Left ventricle myocardium inferior (tissue), 1 donor: ENCODE measurements around the gene C16orf87. TPM values are rescaled to one million over a fixed set of nuclear protein-coding genes. Genes with fewer than 3 reads are reported as not detected.
A peak's percentile ranks its signal among the peaks of the same experiment; 100 is the strongest.

Source experiments
- DNase-seq: peaks from one replicate; pipeline ENCODE4 v3.0.0-alpha.2; 2020
- H3K27ac ChIP-seq: fragments of 200-600 bp; replicated peaks from 2 replicates; pipeline ENCODE4 v1.8.0; 2021
- H3K27me3 ChIP-seq: fragments of 200-600 bp; 2 replicates; pipeline ENCODE4 v1.8.0; 2021; ENCODE audit warnings: low read depth
- H3K36me3 ChIP-seq: fragments of 200-600 bp; 2 replicates; pipeline ENCODE4 v1.8.0; 2021
- H3K4me1 ChIP-seq: fragments of 200-600 bp; 2 replicates; pipeline ENCODE4 v1.8.0; 2021
- H3K4me3 ChIP-seq: fragments of 200-600 bp; 2 replicates; pipeline ENCODE4 v1.8.0; 2021; ENCODE audit warnings: mild to moderate bottlenecking, moderate library complexity
- H3K9me3 ChIP-seq: fragments of 200-600 bp; replicated peaks from 2 replicates; pipeline ENCODE4 v1.8.0; 2021
- CTCF ChIP-seq: fragments of 200-600 bp; IDR thresholded peaks from 2 replicates; pipeline ENCODE4 v1.8.0; 2021; ENCODE audit warnings: antibody characterized with exemption, mild to moderate bottlenecking, borderline replicate concordance
- intact Hi-C: fragments of 100-400 bp; cut with micrococcal nuclease; formaldehyde crosslinking; loops from one replicate; pipeline ENCODE4 v1.11.0; 2022
- total RNA-seq: library from RNA; stranded (reverse); fragmentation: NEBNext Ultra II Directional; extraction: Animal tissue kit (Norgen Biotek cat#: 25700); gene quantifications from one replicate; pipeline ENCODE4 v1.2.1, GENCODE V29; 2021
- donor health status: DM: no; HTN: yes; CAD: no; lungs with severe emphysema.

The C16orf87 gene
- total RNA-seq, 1 donor from 2014 or later = 12.5 TPM

DNA sequence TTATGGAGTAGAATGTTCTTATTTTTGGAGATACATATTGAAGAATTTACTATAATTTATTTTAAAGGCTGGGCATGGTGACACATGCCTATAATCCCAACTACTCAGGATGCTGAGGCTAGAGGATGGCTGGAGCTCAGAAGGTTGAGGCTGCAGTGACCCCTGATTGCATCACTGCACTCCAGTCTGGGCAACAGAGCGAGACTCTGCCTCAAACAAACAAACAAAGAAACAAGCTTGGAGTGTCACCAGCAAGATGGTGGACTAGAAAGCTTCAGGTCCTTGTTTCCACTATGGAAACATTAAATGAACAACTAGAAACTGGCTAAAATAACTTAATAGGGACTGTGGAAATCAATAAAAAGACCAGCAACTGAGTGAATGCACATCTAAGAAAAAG, 35.3 kb upstream of the C16orf87 start:
- Histone ChIP-seq H3K27ac (no peak overlapping the region), H3K27me3 (peaks cover 4% of the 10 kb centered on the region), H3K4me1 (no peaks in the 10 kb centered on the region), H3K4me3 (no peak overlapping the region), H3K36me3 (no peaks in the 10 kb centered on the region), H3K9me3 (no peaks in the 10 kb centered on the region)
- no peak for TF ChIP-seq CTCF
- DNase-seq = no peak
- intact Hi-C loops = no loop called here

DNA sequence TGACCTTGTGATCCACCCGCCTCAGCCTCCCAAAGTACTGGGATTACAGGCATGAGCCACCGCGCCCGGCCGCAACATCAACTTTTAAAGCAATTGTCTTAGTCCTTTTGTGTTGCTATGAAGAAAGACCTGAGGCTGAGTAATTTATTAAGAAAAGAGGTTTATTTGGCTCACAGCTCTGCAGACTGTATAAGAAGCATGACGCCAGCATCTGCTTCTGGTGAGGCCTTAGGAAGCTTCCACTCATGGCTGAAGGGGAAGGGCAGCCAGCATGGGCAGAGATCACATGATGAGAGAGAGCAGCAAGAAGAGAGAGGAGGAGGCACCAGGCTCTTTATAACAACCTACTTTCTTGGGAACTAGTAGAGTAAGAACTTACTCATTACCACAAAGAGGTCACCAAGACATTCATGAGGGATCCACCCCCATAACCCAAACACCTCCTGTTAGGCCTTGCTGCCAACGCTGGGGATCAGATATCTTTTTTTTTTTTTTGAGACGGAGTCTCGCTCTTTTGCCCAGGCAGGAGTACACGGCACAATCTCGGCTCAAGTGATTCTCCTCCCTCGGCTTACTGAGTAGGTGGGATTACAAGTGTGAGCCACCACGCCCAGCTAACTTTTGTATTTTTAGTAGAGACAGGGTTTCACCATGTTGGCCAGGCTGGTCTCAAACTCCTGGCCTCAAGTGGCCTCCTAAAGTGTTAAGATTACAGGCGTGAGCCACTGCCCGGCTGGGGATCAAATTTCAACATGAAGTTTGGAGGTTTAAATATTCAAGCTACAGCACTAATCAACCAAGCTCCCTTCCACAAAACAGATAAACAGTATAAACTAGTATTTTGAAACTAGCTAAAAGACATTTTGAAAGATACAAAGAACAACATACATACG, 31.8 kb upstream of the C16orf87 start:
- TF ChIP-seq CTCF = no peak
- intact Hi-C loops = no loop called here
- H3K27ac ChIP-seq = no peak overlapping the region

GRCh38 chr16:46859719-46860152, 28.8 kb upstream of the C16orf87 start:
- H3K4me1 ChIP-seq = peaks cover 5% of the 10 kb centered on the region
- H3K36me3 ChIP-seq = no peaks in the 10 kb centered on the region
- no peak overlapping the region for H3K4me3 ChIP-seq
- H3K27me3 ChIP-seq = no peaks in the 10 kb centered on the region
- no peaks in the 10 kb centered on the region for H3K9me3 ChIP-seq
- intact Hi-C loops = loop anchor here (10.0 kb wide), 1 partner anchor 45 kb away; no protein-coding TSS in a partner anchor
- TF ChIP-seq CTCF = no peak
- no peak for DNase-seq
- no peak overlapping the region for H3K27ac ChIP-seq

More for the DNA sequence above, 31.8 kb upstream of the C16orf87 start:
- Histone ChIP-seq H3K36me3 (no peaks in the 10 kb centered on the region), H3K27me3 (no peaks in the 10 kb centered on the region), H3K4me3 (no peak overlapping the region), H3K9me3 (no peaks in the 10 kb centered on the region), H3K4me1 (no peaks in the 10 kb centered on the region)
- DNase-seq = no peak

DNA sequence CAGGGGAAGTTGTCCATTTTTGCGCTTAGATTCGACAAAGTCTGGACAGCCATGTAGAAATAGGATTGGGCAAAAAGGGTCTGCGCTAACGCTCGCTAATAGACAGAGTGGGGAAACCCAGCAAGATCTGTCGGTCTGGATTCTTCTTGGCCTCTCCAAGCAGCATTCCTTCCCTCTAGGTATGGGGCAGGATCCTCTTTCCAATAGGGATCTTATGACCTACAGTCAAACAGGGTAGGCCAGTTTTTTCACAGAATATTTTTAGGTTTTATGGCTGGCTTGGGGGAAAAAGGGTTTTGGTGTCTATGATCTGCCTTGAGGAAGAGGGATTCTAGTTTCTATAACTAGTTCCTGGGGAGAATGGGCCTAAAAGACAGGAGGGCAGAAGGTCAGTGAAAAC, 27.2 kb upstream of the C16orf87 start:
- H3K4me1 ChIP-seq = peaks cover 5% of the 10 kb centered on the region
- no peaks in the 10 kb centered on the region for H3K36me3 ChIP-seq
- H3K27me3 ChIP-seq = no peaks in the 10 kb centered on the region
- intact Hi-C loops = loop anchor here (10.0 kb wide), 1 partner anchor 47 kb away; no protein-coding TSS in a partner anchor
- TF ChIP-seq CTCF = no peak
- DNase-seq = no peak
- no peaks in the 10 kb centered on the region for H3K9me3 ChIP-seq
- no peak overlapping the region for H3K4me3 ChIP-seq
- H3K27ac ChIP-seq = no peak overlapping the region

DNA sequence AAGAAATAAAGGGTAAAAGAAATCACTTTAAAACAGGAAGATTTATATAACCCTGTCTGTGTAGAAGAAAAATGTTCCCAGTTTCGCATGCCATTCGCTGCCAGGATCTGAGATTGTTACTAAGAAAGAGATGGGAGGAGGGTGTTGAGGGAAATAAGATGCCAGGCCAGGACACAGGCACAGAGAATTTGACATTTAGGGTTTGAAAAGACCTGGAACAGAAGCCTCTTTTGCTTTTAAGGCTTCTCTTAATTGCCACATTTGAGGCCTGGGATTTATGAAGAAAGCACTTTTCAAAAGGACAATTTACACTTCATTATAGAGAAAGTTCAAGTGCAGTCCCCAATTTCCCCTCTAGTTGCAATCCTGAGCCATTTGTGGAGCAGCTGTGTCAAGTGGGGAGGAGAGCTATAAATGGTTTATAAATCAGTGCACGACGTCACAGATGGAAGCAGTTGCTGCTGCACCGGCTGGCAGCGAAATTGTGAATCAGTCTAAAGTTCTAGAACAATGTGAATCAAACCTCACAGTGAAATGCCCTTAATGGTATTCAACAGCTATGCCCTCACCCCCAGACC, 26.5 kb upstream of the C16orf87 start:
- Histone ChIP-seq H3K36me3 (no peaks in the 10 kb centered on the region), H3K4me3 (no peak overlapping the region), H3K4me1 (peaks cover 5% of the 10 kb centered on the region), H3K27me3 (no peaks in the 10 kb centered on the region), H3K9me3 (no peaks in the 10 kb centered on the region), H3K27ac (no peak overlapping the region)
- peak; percentile 49 for TF ChIP-seq CTCF
- intact Hi-C loops = loop anchor here (10.0 kb wide), 1 partner anchor 47 kb away; no protein-coding TSS in a partner anchor
- DNase-seq = no peak
